HG02870 (cell line): ENCODE measurements around the gene SIGLEC1.

Experiments
- ATAC-seq: cut with Tn5 transposase; IDR thresholded peaks from one replicate; pipeline ENCODE4 v1.9.1; 2021; ENCODE audit warnings: mild to moderate bottlenecking, moderate library complexity; ENCODE audit not compliant: unreplicated experiment

Gene SIGLEC1

GRCh38 chr20:3744806-3745685, 32.6 kb upstream of the SIGLEC1 start:
- ATAC-seq, result no peak

DNA sequence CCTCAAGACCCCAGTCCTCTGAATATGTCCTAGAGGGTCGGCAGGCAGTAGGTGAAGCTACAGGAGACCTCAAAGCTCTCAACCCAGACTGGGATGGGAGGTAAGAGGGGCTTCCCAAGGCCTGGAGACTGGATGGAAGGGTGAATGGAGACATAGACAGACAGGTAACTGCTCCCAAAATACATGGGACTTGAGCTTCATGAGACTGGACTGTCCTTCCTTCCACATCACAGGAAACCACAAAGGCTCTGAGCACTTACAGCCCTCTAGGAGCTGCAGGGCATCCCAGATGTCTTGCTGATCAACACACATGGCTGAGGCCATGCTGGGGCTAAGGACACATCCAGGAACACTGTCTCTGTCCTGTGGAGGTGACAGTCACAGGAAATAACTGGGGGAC, 31.6 kb upstream of the SIGLEC1 start:
- ATAC-seq, result no peak

DNA sequence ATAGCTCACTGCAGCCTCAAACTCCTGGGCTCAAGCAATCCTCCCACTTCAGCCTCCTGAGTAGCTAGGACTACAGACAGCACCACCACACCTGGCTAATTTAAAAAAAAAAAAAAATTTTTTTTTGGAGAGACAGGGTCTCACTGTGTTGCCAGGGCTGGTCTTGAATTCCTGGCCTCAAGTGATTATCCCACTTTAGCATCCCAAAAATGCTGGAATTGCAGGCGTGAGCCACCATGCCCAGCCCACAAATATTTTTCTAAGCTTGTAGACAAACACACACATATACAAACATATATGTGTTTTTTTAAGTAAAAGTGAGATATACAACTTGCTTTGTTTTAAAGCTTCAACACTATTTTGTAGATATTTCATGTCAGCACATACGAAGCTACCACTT, 30.9 kb upstream of the SIGLEC1 start:
- no peak for ATAC-seq

DNA sequence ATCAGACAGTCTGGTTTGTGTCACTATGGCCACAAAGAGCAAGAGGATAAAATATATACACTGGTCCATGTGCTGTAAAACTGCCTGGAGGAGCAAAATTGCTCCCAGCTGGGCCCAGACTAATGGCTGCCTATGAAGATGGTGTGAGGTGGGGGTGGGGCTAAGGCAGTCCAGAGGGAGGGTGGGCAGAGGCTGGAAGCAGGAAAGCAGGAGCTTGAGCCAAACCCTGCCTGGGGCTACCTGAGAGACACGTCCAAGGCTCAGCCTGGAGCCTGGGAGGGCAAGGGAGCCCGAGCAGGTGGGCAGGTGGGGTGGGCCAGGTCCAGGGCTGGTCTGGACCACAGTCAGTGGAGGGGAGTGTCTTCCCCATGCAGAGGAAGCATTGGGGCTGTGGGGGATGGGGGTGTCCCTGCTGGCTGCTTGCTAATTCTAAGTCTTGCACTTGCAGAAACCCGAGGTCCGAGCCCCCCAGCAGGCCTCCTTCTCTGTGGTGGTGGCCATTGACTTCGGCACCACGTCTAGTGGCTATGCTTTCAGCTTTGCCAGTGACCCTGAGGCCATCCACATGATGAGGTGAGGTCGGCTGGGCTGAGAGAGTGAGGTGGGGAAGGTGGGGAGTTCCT, 29.5 kb upstream of the SIGLEC1 start:
- ATAC-seq, result no peak

- no peak for ATAC-seq
Measured at GRCh38 chr20:3740615-3741301, 28.4 kb upstream of the SIGLEC1 start.

GRCh38 chr20:3739926-3740451, 27.6 kb upstream of the SIGLEC1 start:
- ATAC-seq, result no peak

DNA sequence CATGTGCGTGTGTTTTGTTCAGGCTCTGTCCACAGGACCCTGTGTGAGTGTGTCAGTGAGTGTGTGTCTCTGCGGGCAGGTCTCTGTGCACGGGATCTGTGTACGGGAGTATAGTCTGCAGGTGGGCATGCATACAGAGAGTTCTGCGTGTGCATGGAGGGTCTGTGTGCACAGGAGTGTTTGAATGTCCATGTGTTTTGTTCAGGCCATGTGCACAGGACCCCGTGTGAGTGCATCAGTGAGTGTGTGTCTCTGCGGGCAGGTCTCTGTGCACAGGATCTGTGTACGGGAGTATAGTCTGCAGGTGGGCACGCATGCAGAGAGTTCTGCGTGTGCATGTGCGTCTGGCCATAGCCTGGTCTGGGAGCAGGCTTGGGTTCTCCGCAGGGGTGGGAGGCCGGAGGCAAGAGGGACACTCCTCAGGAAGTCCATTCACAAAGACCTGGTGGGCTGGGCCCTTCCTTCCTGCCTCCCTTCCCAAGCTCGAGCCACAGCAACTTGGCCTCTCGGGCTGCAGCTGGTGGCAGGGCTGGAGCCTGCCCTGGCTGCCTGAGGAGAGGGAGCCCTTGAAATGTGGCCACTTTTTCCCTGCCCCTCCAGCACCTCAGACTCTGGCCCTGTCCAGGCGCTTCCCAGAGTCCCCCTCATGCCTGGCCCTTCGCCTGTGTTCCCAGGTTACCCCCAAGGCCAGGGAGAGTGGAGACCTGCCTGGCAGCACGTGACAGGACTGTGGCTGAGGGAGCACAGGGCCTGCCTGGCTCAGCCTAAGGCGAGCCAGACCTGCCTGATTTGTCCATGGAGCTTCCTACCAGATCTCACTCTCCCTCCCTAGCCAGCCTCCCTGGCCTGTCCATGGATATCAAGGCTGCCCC, 26.9 kb upstream of the SIGLEC1 start:
- ATAC-seq, result no peak

DNA sequence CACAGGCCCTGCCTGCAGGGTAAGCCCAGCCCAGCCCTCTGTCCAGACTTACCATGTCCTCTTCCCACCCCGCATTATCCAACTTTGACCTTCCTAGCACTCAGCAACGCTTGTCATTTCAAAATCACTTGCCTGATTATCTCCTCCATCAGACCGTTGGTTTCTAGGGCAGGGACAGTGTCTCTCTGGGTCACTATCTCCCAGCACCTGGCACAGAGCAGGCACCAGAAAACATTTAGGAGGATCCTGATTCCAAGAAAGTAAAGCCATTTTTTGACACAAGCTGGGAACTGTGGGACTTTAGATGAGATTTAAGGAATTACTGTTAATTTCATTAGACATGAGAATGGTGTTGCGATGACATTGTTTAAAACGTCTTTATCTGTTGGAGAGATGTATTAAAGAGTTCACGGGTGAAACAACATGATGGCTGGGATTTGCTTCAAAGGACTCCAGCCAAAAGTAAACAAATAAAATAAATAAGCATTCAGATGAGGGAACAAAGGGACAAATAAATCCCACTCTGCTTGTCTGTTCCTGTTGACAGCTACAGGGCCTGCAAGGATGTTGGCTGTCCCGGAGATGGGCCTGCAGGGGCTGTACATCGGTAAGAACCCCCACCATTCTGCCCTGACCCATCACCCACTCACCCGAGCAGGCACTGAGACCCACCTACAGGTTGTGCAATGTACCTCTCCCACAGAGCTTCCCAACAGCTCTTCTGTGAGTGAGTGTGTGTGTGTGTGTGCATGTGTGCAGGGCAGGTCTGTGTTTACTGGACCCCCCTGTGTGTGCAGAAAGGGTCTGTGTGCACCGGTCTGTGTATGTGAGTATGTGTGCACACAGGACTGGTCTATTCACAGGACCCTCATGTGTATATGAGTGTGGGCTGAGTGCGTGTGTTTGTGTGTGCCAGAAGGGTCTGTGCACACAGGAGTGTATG, 26.0 kb upstream of the SIGLEC1 start:
- ATAC-seq, result no peak

DNA sequence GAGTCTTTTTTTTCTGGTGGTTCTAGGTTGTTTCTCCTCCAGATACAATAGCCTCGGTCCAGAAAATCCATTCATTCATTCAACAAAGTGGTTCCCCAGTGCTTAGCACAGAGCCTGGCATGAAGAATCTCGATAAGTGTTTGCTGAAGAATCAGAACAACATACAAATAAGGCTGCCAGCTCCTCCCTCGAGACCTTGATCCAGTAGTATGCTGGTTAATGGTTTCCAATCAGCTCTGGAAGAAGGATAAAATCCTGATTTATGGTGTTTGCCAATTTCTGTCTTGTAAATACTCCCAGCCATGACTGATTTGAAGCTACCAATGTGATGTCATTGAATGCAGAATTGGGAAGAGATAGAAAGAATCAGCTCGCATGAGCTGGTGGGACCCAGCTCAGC, 23.4 kb upstream of the SIGLEC1 start:
- ATAC-seq, result no peak

GRCh38 chr20:3734111-3734843, 21.9 kb upstream of the SIGLEC1 start:
- no peak for ATAC-seq

DNA sequence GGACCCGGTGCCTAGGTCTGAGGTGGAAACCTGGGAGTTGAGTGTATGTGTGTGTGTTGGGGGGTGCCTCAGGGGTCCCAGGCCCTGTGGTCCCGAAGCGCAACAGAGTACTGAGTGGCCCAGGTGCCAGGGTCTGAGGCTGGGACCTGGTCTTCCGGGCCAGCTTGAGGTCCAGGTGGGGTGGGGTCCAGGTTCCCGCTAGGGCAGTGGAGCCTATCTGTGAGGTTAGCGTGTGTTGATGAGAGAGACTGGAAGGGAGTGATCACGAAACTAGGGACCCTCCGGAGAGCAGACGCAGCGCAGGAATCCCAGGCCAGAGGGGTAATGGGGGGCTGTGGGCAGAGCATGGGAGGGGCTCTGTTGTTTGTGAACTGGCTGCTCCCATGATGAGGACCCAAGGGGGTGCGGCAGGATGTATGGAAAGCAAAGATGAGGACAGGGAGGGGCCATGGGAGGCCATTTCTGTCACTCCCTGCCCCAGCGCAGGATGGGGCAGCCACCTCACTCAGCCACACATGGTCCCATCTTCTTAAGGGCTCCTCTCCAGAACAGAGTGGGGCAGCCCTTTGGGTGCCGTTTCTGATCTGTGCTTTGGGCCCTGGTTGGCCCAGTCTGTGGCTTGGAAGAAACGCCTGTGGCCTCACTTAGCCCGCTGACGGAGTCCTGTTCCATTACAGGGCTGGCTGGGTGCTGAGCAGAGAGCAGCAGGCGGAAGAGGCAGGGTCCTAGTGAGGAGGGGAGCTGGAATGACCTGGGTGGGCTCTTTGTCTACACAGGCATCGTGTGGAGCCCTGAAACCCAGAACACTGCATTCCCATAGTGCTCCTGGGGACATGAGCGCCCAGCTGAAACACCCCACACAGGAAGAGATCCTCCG, 21.0 kb upstream of the SIGLEC1 start:
- ATAC-seq, result no peak

DNA sequence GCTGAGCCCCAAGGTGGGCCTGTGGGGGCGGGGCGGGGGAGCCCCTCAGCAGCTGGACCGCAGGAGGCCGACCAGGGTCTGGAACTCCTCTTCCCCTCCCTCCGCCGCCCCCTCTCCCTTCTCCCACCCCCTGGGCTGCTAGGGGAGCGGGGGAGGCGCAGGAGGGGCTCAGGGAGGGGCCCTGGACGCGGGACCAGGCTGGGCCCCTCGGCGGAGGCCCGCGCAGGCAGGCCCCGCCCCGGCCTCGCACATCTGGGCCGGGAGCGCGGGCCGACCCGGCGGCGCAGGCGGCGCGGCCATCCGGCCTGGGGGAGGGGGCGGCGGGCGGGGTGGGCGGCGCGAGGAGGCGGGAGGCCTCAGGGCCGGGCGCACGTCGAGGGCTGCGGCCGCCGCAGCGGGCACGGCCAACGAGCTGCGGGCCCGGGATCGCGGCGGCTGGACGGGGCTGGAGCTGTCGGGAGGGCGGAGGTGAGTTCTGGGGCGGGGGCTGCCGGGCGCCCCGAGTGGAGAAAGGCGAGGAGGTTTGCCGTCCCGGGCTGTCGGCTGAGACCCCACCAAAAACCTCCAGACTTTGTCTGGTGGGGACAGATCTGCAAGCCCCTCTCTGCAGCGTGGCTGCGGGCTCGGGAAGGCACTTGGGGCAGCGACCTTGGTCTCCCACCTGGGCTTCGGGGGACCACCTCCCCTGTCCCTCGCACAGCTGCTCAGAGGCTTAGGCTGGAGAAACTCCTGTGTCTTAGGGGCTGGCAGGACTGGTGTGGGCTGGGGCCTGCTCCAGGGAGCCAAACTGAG, 20.1 kb upstream of the SIGLEC1 start, which contains the start of gene HSPA12B:
Gene HSPA12B (plus strand): TSS at position 359 of the 792 bp plus-strand sequence. CDS start 5,990 bp downstream, outside the sequence.
- ATAC-seq, result no peak

DNA sequence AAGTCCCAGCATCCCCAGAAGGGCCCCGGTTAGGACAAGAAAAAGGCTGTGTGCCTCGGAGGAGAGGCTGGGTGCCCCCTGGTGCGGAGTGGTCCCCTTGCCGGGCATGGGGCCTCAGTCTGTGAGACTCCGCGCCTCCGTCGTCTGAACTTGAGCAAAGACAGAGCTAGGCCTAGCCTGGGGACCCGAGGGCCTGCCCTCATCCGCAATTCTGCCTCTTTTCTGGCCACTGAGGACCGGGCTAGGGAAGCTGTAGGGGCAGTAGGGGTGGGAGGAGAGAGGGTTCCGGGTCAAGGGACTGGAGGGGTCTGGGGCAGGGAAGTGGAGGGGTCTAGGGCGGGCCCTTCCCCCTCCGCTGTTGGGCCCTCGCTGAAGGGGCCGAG, 19.5 kb upstream of the SIGLEC1 start:
- ATAC-seq, result no peak

DNA sequence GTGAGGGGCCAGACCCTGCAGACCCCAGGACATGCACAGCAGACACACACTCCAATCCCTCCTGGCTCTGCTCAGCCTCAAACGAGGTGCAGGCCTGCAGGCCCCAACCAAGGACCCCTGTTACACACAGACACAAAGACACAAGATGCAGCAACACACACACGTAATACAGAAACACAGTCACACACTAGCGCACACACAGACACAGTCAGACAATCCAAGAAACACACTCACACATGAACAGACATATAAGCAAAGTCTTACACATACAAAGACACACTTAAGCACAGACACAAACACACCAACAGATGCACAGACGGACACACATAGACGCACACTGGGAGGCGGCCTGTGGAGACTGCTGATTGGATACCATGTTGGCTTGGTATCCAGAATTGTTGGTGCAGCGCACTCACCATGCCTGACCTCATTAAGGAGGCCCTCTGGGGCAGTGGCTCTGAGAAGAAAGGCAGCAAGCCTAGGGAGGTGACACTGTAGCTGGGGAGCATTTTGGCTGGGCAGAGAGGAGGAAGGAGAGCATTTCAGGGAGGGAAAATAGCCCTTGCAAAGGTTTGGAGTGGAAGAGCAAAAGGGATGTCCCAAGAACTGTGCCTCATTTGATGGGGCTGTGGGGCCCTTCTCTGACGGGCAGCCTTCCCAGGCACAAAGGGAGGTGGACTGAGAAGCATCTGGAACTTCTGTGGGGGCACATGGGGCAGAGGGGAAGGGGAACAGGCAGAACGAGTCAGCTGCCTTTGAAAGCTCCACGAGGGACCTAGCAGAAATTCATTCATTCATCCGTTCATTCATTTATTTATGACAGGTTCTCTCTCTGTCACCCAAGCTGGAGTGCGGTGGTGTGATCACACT, 18.6 kb upstream of the SIGLEC1 start:
- ATAC-seq, result no peak

GRCh38 chr20:3729811-3730540, 17.6 kb upstream of the SIGLEC1 start:
- no peak for ATAC-seq
